PC-3 (cell line): Measurements from ENCODE around the gene TNIP3. TPM values are rescaled to one million over a fixed set of nuclear protein-coding genes. Genes with fewer than 3 reads are reported as not detected.

Source experiments
- ATAC-seq: fragments of 200-7000 bp; cut with Tn5 transposase; 2 replicates; pipeline ENCODE4 v1.9.1; 2020; ENCODE audit warnings: mild to moderate bottlenecking, moderate library complexity
- BruUV-seq: library from RNA; stranded (reverse); fragments of 400-500 nt; replicated peaks from 2 replicates; lab custom pipeline; 2021; lab: Mats Ljungman, UMichigan
- CTCF ChIA-PET: fragments of 300-600 bp; sonication (Branson Sonifier 250); formaldehyde crosslinking; loops from one replicate; lab custom pipeline; 2022; ENCODE audit warnings: antibody characterized with exemption; lab: Charles Lee
- POLR2A ChIA-PET: fragments of 300-600 bp; sonication (Branson Sonifier 250); formaldehyde crosslinking; loops from one replicate; lab custom pipeline; 2022; ENCODE audit warnings: antibody characterized with exemption; ENCODE audit not compliant: unreplicated experiment; lab: Charles Lee
- DNase-seq: peaks from one replicate; pipeline ENCODE4 v3.0.0-alpha.2; 2015
- H2AFZ ChIP-seq: fragments of 300-600 bp; sonication (generic); 2 replicates; pipeline ENCODE4 v1.6.0; 2016; ENCODE audit warnings: antibody characterized with exemption, low read length
- H3F3A ChIP-seq: fragments of 300-600 bp; sonication (generic); one replicate; pipeline ENCODE4 v1.6.0; 2017; ENCODE audit warnings: antibody characterized with exemption, low read length, control low read depth, mild to moderate bottlenecking; ENCODE audit not compliant: unreplicated experiment
- H3K27ac ChIP-seq: fragments of 300-600 bp; sonication (generic); 2 replicates; pipeline ENCODE4 v1.5.1; 2016; ENCODE audit warnings: mild to moderate bottlenecking, low read length
- H3K27me3 ChIP-seq: fragments of 300-600 bp; sonication (generic); 2 replicates; pipeline ENCODE4 v1.6.1; 2016; ENCODE audit warnings: low read length, mixed read lengths
- H3K36me3 ChIP-seq: fragments of 300-600 bp; sonication (generic); 2 replicates; pipeline ENCODE4 v1.6.1; 2016; ENCODE audit warnings: low read depth, mixed run types, low read length, mixed read lengths
- H3K4me1 ChIP-seq: fragments of 300-600 bp; sonication (generic); 2 replicates; pipeline ENCODE4 v1.5.1; 2016; ENCODE audit warnings: low read length; ENCODE audit not compliant: insufficient read depth
- H3K4me2 ChIP-seq: fragments of 300-600 bp; sonication (generic); 2 replicates; pipeline ENCODE4 v1.6.0; 2016; ENCODE audit warnings: low read length
- H3K4me3 ChIP-seq: fragments of 300-600 bp; sonication (generic); 2 replicates; pipeline ENCODE4 v1.5.1; 2016; ENCODE audit warnings: mild to moderate bottlenecking, low read length, mixed read lengths
- H3K79me2 ChIP-seq: fragments of 300-600 bp; sonication (generic); 2 replicates; pipeline ENCODE4 v1.6.1; 2017; ENCODE audit warnings: low read length, mixed read lengths
- H3K9ac ChIP-seq: fragments of 300-600 bp; sonication (generic); 2 replicates; pipeline ENCODE4 v1.6.0; 2016; ENCODE audit warnings: mild to moderate bottlenecking, low read length
- H3K9me2 ChIP-seq: fragments of 300-600 bp; sonication (generic); replicated peaks from 2 replicates; pipeline ENCODE4 v1.6.1; 2016; ENCODE audit warnings: mixed run types, low read length, mixed read lengths
- H3K9me3 ChIP-seq: fragments of 300-600 bp; sonication (generic); 2 replicates; pipeline ENCODE4 v1.6.1; 2016; ENCODE audit warnings: low read length, mixed read lengths
- H4K20me1 ChIP-seq: fragments of 300-600 bp; sonication (generic); 2 replicates; pipeline ENCODE4 v1.6.1; 2016; ENCODE audit warnings: low read length, mixed read lengths
- EZH2 ChIP-seq: fragments of 300-600 bp; sonication (generic); IDR thresholded peaks from one replicate; pipeline ENCODE4 v1.6.1; 2017; ENCODE audit warnings: antibody characterized with exemption, mild to moderate bottlenecking, low read length; ENCODE audit not compliant: unreplicated experiment
- EZH2phosphoT487 ChIP-seq: fragments of 300-600 bp; sonication (generic); IDR thresholded peaks from 2 replicates; pipeline ENCODE4 v1.6.1; 2018; ENCODE audit warnings: mild to moderate bottlenecking, antibody characterized with exemption, low read length, borderline replicate concordance
- intact Hi-C: fragments of 100-400 bp; cut with micrococcal nuclease; formaldehyde crosslinking; loops from 2 replicates; pipeline ENCODE4 v1.9.0; 2023
- total RNA-seq: library from RNA; depleted of rRNA; stranded (reverse); fragments of >200 nt; gene quantifications from 2 replicates; pipeline ENCODE4 v1.2.3, GENCODE V29; 2014
- TF ChIP-seq, protein P1 (sequence below): fragments of 300-600 bp; sonication (generic); conservative IDR thresholded peaks from 2 replicates; pipeline ENCODE4 v1.5.1; 2017; ENCODE audit warnings: antibody characterized with exemption, low read depth, mild to moderate bottlenecking, low read length

TNIP3 gene
- total RNA-seq, 1 experiment from 2014 or later: not detected

DNA sequence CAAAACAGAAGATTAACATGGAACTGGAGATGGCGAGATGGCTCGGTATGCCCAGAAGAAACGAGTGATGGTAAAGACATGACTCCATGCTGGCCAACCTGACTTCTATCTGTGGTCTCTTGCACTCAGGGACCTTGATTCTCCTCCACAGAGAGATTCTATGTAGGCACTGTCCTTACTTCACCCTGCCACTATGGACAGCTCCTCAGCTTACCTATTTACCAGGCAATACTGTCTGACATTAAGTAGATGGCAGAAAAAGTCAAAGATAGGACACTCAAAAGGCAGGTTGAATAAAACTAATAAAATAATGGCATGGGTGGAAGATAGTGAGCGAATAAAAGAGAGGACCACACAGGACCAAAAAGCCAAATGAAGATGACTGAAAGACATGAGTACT, 56.6 kb downstream of the TNIP3 start:
- no peak overlapping the region for H3K9ac ChIP-seq
- intact Hi-C loops: no loop called here
- CTCF ChIA-PET: no interaction called here

DNA sequence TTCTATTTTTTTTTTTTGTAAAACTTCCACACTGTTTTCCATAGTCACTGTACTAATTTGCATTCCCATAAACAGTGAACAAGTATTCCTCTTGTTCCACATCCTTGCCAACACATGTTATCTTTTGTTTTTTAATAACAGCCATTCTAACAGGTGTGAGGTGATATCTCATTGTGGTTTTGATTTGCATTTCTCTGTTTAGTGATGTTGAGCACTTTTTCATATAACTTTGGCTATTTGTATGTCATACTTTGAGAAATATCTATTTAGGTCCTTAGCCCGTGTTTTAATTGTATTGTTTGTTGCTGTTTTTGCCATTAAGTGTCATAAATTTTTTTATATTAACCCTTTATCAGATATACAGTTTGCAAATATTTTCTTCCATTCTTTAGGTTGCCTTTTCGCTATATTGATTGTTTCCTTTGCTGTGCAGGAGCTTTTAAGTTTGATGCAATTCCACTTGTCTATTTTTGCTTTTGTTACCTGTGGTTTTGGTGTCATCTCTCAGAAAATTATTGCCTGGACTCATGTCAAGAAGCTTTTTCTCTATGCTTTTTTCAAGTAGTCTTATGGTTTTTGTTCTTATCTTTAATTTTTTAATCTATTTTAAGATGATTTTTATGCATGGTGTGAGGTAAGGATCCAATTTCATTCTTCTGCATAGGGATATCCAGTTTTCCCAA, 63.9 kb downstream of the TNIP3 start:
- Histone ChIP-seq H2AFZ (no peak overlapping the region), H3K9ac (no peak overlapping the region), H3F3A (no peaks in the 10 kb centered on the region), H3K36me3 (no peaks in the 10 kb centered on the region), H3K9me3 (no peaks in the 10 kb centered on the region), H3K4me3 (no peak overlapping the region), H3K27me3 (peaks cover 6% of the 10 kb centered on the region; the same call in 1 of the 2 replicates), H3K4me1 (no peaks in the 10 kb centered on the region), H3K4me2 (no peak overlapping the region), H3K79me2 (no peaks in the 10 kb centered on the region), H3K27ac (no peak overlapping the region), H3K9me2 (no peaks in the 10 kb centered on the region), H4K20me1 (no peaks in the 10 kb centered on the region)
- ChIA-PET CTCF (no interaction called here), POLR2A (no interaction called here)
- intact Hi-C loops: no loop called here
- no TSS peak for BruUV-seq
- TF ChIP-seq, protein P1, sequence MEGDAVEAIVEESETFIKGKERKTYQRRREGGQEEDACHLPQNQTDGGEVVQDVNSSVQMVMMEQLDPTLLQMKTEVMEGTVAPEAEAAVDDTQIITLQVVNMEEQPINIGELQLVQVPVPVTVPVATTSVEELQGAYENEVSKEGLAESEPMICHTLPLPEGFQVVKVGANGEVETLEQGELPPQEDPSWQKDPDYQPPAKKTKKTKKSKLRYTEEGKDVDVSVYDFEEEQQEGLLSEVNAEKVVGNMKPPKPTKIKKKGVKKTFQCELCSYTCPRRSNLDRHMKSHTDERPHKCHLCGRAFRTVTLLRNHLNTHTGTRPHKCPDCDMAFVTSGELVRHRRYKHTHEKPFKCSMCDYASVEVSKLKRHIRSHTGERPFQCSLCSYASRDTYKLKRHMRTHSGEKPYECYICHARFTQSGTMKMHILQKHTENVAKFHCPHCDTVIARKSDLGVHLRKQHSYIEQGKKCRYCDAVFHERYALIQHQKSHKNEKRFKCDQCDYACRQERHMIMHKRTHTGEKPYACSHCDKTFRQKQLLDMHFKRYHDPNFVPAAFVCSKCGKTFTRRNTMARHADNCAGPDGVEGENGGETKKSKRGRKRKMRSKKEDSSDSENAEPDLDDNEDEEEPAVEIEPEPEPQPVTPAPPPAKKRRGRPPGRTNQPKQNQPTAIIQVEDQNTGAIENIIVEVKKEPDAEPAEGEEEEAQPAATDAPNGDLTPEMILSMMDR: no peak
- no peak for TF ChIP-seq EZH2phosphoT487
- TF ChIP-seq EZH2: no peak
- no peak for ATAC-seq
- DNase-seq: no peak

More for the DNA sequence above, 56.6 kb downstream of the TNIP3 start:
- no peaks in the 10 kb centered on the region for H3K36me3 ChIP-seq
- H3K4me2 ChIP-seq: no peak overlapping the region
- H4K20me1 ChIP-seq: no peaks in the 10 kb centered on the region
- no peaks in the 10 kb centered on the region for H3K9me2 ChIP-seq
- no peak for DNase-seq
- no peaks in the 10 kb centered on the region for H3K4me1 ChIP-seq
- H3K27ac ChIP-seq: no peak overlapping the region
- no peak overlapping the region for H3K4me3 ChIP-seq
- no peaks in the 10 kb centered on the region for H3K9me3 ChIP-seq
- ATAC-seq: no peak
- BruUV-seq: no TSS peak
- POLR2A ChIA-PET: no interaction called here
- H3F3A ChIP-seq: no peaks in the 10 kb centered on the region
- peaks cover 31% of the 10 kb centered on the region; the same call in 1 of the 2 replicates for H3K27me3 ChIP-seq
- H2AFZ ChIP-seq: no peak overlapping the region
- TF ChIP-seq, protein P1: no peak
- no peak for TF ChIP-seq EZH2phosphoT487
- TF ChIP-seq EZH2: no peak
- no peaks in the 10 kb centered on the region for H3K79me2 ChIP-seq

DNA sequence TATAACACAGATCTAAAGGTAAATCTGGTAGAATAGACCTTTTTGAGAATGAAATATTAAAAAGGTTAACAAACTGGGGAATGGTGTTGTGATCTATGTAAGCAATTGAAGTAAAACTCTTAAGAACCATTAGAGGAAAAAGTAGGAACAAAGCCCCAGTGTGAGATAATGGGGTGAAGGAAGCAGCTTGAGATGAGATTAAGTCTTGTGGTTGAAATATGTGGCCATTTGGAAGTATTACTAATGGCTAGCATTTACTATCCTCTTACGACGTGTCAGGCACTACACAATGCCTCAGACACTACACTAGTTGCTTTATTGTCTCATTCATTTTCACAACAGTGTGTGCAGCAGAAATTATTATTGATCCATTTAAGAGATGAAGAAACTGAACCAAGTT, 65.9 kb downstream of the TNIP3 start:
- Histone ChIP-seq H3K4me3 (no peak overlapping the region), H3K9me3 (no peaks in the 10 kb centered on the region), H3K4me2 (no peak overlapping the region), H3K9me2 (no peaks in the 10 kb centered on the region), H2AFZ (no peak overlapping the region), H3K79me2 (no peaks in the 10 kb centered on the region), H3F3A (no peaks in the 10 kb centered on the region), H3K36me3 (no peaks in the 10 kb centered on the region), H3K27me3 (0 out of 2 replicates have a peak, but pooled peaks cover 4% of the 10 kb centered on the region), H3K4me1 (no peaks in the 10 kb centered on the region), H3K27ac (no peak overlapping the region), H3K9ac (no peak overlapping the region), H4K20me1 (no peaks in the 10 kb centered on the region)
- DNase-seq (no peak), ATAC-seq (no peak)
- intact Hi-C loops: loop anchor here (10.0 kb wide), 1 partner anchor 813 kb away; no protein-coding TSS in a partner anchor
- no peak for TF ChIP-seq EZH2phosphoT487
- TF ChIP-seq EZH2: no peak
- TF ChIP-seq, protein P1: no peak
- ChIA-PET CTCF (no interaction called here), POLR2A (no interaction called here)
- BruUV-seq: no TSS peak
